ENCODE measurements around the gene DGCR2.

Gene DGCR2

DNA sequence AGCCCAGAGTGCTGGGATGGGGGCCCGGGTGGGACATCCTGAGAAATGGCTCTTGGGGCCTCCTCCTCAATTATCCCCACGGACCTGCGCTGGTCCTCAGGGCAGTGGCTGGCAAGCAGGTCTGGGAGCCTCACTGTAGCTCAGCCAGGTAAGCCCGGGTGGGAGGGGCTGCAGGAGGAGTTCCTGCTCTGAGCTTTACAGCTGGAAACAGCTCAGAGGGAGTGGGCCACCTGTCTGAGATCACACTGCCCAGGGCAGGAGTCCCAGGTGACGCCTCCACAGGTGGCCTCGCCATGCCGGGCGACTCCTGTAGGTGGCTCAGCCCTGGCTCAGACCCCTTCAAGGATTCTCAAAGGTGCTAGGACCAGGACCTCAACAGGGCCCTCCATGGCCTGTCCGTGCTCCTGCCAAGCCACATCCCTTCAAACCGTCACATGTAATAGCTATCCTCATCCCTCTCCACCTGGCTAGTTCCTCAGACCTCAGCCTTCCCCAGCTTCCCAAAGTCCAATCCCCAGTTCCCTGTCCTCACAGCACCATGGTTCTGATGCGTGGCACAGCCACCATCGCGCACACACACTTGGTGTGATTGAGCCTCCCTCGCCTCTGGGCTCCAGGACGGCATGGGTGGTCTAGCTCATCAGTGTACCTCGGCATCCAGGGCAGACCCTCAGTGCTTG lies 5.3 kb upstream of the DGCR2 start:
- Histone ChIP-seq H4K20me1 (ENCODE audit: insufficient read depth, low read length) (peaks cover 11% of the 10 kb centered on the region; the same call in 1 of the 2 replicates), H3K79me2 (ENCODE audit: insufficient read depth, low read length) (no peaks in the 10 kb centered on the region), H3K27me3 (ENCODE audit: insufficient read depth, low read length, poor library complexity) (no peaks in the 10 kb centered on the region), H3K9me3 (ENCODE audit: insufficient read depth, low read length, severe bottlenecking) (no peaks in the 10 kb centered on the region), H3K27ac (ENCODE audit: low read length) (no peak overlapping the region), H3K4me2 (ENCODE audit: insufficient read depth, low read length) (no peak overlapping the region), H3K4me1 (ENCODE audit: insufficient read depth, low read length) (peaks cover 8% of the 10 kb centered on the region), H2AFZ (ENCODE audit: low read depth, low read length) (no peak overlapping the region), H3K36me3 (ENCODE audit: insufficient read depth, low read length) (peaks cover 18% of the 10 kb centered on the region), H3K4me3 (ENCODE audit: low read depth in 1 of 2, low read length in 2 of 2) (no peak overlapping the region), H3K9ac (ENCODE audit: low read depth, low read length) (no peak overlapping the region)
- ATAC-seq (ENCODE audit: insufficient read depth, low read depth), result no peak
- TF ChIP-seq EZH2 (IDR thresholded peaks at IDR 0.05; ENCODE audit: borderline replicate concordance, low read depth, low read length, severe bottlenecking) (no peak), CTCF (IDR thresholded peaks at IDR 0.05; ENCODE audit: borderline replicate concordance, extremely low read depth, low read length, poor library complexity, severe bottlenecking) (no peak)
- no peak for DNase-seq

DNA sequence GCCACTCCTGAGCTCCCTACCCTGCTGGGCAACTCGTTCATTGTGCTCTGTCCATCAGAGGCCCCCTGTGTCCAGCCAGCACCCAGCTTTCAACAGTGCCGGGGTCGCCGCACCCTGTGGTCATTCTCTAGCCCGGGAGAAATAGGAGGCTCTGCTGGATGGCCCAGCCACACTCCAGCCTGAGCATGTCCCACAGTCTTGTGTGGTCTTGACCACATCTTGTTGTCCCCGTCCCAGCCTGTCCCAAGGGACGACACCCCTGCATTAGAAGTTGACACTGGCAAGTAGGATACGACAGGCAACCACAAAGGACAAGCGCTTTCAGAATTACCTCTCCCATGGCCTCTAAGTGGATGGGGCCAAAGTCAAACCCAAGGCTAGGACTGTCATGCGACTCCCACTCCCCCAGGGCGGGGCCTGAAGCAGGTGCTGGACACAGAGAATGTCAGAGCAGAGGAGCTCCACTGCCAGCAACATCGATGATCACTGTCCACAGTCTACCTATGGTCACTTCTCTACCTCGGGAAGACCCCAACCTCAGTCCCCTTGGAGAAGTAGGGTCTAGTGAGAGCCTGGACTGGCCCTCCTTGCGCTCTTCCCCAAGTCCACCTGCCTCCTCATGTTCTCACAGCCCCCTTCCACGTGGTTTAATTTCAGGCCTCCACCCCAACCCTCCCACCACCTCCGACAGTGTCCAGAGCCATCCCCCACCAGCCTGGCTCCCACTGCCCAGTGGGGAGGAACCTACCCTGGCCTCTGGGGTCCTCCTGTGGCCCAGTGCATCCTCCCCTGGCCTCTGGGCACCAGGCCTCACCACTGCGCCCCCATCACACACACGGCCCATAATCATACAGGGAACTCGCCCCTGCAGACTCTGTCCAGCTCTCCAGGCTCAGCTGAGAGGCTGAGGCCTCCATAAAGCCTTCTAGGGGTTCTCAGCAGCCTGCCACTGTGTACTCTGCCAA lies 4.4 kb upstream of the DGCR2 start:
- peaks cover 8% of the 10 kb centered on the region; the same call in 1 of the 2 replicates for H4K20me1 ChIP-seq (ENCODE audit: insufficient read depth, low read length)
- H3K27ac ChIP-seq (ENCODE audit: low read length), result no peak overlapping the region
- H2AFZ ChIP-seq (ENCODE audit: low read depth, low read length), result no peak overlapping the region
- no peak overlapping the region for H3K4me3 ChIP-seq (ENCODE audit: low read depth in 1 of 2, low read length in 2 of 2)
- H3K79me2 ChIP-seq (ENCODE audit: insufficient read depth, low read length), result peaks cover 6% of the 10 kb centered on the region
- H3K27me3 ChIP-seq (ENCODE audit: insufficient read depth, low read length, poor library complexity), result no peaks in the 10 kb centered on the region
- H3K36me3 ChIP-seq (ENCODE audit: insufficient read depth, low read length), result peaks cover 11% of the 10 kb centered on the region
- no peak for ATAC-seq (ENCODE audit: insufficient read depth, low read depth)
- TF ChIP-seq EZH2 (IDR thresholded peaks at IDR 0.05; ENCODE audit: borderline replicate concordance, low read depth, low read length, severe bottlenecking) (no peak), CTCF (IDR thresholded peaks at IDR 0.05; ENCODE audit: borderline replicate concordance, extremely low read depth, low read length, poor library complexity, severe bottlenecking) (no peak)
- H3K4me2 ChIP-seq (ENCODE audit: insufficient read depth, low read length), result no peak overlapping the region
- no peaks in the 10 kb centered on the region for H3K9me3 ChIP-seq (ENCODE audit: insufficient read depth, low read length, severe bottlenecking)
- no peak for DNase-seq
- no peak overlapping the region for H3K9ac ChIP-seq (ENCODE audit: low read depth, low read length)
- H3K4me1 ChIP-seq (ENCODE audit: insufficient read depth, low read length), result peaks cover 9% of the 10 kb centered on the region

DNA sequence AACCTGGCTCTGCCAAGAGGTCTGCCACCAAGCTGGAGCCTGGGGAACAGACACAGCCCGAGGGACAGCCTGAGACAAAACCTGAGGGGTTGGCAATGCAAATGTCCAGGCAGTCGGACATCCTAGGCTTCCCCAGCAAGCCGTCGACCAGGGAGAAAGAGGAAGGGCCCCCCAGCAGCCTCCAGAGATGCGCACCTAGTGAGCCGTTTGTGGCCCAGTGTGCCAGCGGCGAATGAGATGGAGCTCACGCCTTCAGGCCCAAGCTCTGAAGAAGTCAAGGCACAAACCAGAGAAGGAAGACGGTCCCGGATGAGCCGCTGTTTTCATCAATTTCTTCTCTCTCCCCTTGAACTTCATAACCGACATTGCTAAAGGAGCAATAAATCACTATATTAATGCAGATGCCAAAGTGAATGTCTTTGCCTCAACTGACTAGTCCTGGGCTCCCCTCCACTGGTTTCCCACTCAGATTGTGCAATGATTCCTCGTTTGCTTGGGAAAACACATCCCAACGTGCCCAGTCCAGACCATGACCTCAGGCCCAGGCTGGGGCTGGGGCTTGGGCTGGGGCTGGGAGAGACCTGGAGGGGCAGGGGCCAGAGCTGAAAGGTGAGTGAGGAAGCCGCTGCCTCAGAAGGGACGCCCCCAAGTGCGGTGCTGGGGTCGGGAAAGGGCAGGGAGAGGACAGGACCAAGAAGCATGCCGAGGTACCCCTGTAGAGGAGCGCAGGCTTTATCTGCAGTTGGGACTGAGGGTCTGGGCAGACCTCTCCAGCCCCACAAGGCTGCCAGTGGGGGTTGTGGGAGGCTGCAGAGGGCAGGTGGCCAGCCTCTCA lies 3.5 kb upstream of the DGCR2 start:
- H4K20me1 ChIP-seq (ENCODE audit: insufficient read depth, low read length), result peaks cover 15% of the 10 kb centered on the region
- no peak overlapping the region for H3K27ac ChIP-seq (ENCODE audit: low read length)
- ATAC-seq (ENCODE audit: insufficient read depth, low read depth) (no peak), DNase-seq (no peak)
- no peak overlapping the region for H3K4me3 ChIP-seq (ENCODE audit: low read depth in 1 of 2, low read length in 2 of 2)
- H3K9me3 ChIP-seq (ENCODE audit: insufficient read depth, low read length, severe bottlenecking), result no peaks in the 10 kb centered on the region
- H2AFZ ChIP-seq (ENCODE audit: low read depth, low read length), result no peak overlapping the region
- peaks cover 15% of the 10 kb centered on the region for H3K79me2 ChIP-seq (ENCODE audit: insufficient read depth, low read length)
- no peak overlapping the region for H3K4me2 ChIP-seq (ENCODE audit: insufficient read depth, low read length)
- H3K9ac ChIP-seq (ENCODE audit: low read depth, low read length), result no peak overlapping the region
- H3K4me1 ChIP-seq (ENCODE audit: insufficient read depth, low read length), result peaks cover 18% of the 10 kb centered on the region
- no peaks in the 10 kb centered on the region for H3K27me3 ChIP-seq (ENCODE audit: insufficient read depth, low read length, poor library complexity)
- TF ChIP-seq EZH2 (IDR thresholded peaks at IDR 0.05; ENCODE audit: borderline replicate concordance, low read depth, low read length, severe bottlenecking) (no peak), CTCF (IDR thresholded peaks at IDR 0.05; ENCODE audit: borderline replicate concordance, extremely low read depth, low read length, poor library complexity, severe bottlenecking) (no peak)
- peaks cover 6% of the 10 kb centered on the region; the same call in 1 of the 2 replicates for H3K36me3 ChIP-seq (ENCODE audit: insufficient read depth, low read length)

All from DND-41 (cell line).